AG08396 (cell line): ENCODE measurements around the gene EXOC6B.
"Not testable (repeated sequence)": the region's sequence is repeated elsewhere in the genome, so short reads cannot be mapped to it uniquely, and the experiment has no call there.

ENCODE experiments used
- DNase-seq: peaks from one replicate; pipeline ENCODE4 v3.0.0; 2012; ENCODE audit warnings: low spot score, mixed read lengths

The EXOC6B gene

GRCh38 chr2:72678024-72678423, 147.8 kb downstream of the EXOC6B start:
- no peak for DNase-seq

DNA sequence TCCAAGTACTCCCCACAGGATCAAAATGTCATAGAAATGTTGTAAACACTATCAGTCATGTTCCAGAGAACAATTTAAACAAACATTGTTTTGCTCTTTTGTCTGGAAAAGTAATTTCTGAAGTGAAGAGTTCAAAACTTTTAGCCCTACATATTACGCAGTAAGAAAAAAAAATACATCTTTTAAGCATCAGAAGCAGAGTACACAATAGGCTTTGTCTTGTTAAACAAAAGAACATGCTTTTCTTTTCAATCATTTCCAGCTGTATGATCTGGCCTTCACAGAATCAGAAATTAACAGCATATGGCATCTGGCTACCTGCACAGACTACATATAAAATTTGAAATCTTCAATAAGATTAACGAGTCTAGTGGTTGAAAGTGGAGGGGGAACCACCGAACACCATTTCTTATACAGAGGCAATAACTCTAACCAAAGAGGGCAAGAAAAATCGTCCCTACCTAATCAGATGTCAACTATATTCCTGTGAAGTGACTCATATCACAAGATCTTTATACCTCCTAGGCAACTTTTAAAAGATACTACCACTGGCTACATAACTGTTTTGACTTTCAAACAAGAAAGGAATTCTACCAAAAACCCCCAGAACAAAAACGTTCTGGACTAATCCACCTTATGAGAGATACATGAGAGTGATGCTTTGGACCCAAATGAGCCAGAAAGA, 149.3 kb downstream of the EXOC6B start:
- DNase-seq, result no peak

DNA sequence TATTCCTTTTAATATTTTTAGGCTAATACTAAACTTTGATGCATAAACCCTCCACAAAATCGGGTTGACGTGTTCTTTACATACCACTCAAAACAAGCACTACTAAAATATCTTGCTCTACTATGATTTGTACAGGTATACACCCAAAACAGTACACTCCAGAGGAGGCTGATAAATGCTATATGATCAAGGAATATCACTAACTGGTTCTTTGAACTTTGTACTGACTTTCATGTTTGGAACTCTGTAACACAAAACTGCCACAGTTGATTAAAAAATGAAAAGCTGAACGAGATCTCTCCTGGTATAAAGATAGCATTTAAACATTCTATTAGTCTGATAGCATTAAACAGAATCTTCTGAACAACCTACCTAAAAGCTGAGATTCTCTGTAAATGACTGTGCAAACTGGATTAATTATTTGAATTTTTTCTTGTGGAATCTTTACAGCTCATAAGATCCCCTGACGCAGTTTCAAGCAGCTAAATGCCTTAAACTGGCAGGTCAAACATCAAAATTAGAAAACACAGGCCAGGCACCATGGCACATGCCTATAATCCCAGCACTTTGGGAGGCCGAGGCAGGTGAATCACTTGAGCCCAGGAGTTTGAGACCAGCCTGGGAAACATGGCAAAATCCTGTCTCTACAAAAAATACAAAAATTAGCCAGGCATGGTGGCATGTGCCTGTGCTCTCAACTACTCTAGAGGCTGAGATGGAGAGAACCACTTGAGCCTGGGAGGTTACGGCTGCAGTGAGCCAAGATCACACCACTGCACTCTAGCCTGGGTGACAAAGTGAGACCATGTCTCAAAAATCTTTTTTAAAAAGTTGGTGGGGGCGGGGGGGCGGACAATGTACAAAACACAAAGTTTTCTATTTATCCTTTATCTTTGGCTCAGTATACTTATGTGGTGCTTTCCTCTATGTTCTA, 150.6 kb downstream of the EXOC6B start:
- no peak for DNase-seq

DNA sequence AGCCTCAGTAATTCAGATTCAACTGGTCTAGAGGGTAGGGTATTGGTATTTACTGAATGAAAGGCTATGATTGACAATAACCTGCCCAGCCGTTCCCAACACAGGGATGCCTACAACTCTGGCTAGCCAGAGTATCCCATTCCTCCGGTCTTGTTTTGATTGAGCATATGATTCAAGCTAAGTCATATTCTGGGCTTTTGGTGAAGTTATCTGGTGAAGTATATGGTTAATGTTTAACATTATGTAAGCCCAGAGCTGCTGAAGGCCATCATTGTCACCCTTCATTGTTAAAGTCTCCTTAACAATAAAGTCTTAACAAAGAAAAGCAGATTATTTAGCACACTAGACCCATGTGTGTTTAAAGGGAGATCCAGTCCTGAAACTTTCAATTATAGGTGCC, 152.6 kb downstream of the EXOC6B start:
- DNase-seq, result no peak

DNA sequence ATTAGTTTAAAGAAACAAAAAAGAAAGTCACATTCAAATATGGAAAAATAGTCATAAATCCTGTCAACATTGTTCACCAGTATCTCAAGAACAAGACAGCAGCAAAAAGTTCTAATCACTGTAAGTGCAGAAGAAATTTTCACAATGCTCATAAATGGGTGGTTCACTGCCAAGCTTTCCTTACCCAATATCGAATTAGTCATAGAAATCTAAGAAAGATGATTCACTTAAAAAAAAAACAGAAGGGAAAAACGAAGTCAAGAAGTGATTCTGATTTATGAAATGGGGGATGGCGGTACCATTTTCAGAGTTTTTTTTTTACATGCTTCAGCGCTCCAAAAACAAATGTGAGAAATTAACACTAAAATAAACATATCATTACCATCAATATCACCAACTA, 156.7 kb downstream of the EXOC6B start:
- peak; percentile 29 for DNase-seq

DNA sequence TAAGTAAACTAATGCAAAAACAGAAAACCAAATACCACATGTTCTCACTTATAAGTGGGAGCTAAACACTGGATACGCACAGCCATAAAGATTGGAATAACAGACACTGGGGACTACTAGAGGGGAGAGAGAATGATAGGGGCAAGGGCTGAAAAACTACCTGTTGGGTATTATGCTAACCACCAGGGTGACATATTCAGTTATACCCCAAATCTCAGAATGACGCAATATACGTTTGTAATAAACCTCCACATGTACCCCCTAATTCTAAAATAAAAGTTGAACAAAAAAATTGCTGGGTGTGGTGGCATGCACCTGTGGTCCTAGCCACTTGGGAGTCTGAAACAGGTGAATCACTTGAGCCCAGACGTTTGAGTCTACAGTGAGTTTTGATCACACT, 157.2 kb downstream of the EXOC6B start:
- DNase-seq, result no peak

- DNase-seq, result no peak
Measured at GRCh38 chr2:72665448-72665847, 160.4 kb downstream of the EXOC6B start.

- no peak for DNase-seq
Measured at GRCh38 chr2:72661985-72662384, 163.8 kb downstream of the EXOC6B start.

DNA sequence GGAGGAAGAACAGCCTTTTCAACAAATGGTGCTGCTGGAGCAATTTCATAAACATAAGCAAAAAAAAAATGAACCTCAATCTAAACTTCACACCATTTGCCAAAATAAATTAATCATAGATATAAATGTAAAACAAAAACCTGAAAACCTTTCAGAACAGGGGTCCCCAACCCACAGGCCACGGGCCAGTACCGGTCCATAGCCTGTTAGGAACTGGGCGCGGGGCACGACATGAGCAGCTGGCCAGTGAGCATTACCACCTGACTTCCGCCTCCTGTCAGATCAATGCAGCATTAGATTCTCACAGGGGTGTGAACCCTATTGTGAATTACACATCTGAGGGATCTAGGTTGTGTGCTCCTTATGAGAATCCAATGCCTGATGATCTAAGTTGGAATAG, 176.0 kb downstream of the EXOC6B start:
- DNase-seq, result no peak

GRCh38 chr2:72641221-72641620, 184.6 kb downstream of the EXOC6B start:
- not testable (repeated sequence) for DNase-seq

DNA sequence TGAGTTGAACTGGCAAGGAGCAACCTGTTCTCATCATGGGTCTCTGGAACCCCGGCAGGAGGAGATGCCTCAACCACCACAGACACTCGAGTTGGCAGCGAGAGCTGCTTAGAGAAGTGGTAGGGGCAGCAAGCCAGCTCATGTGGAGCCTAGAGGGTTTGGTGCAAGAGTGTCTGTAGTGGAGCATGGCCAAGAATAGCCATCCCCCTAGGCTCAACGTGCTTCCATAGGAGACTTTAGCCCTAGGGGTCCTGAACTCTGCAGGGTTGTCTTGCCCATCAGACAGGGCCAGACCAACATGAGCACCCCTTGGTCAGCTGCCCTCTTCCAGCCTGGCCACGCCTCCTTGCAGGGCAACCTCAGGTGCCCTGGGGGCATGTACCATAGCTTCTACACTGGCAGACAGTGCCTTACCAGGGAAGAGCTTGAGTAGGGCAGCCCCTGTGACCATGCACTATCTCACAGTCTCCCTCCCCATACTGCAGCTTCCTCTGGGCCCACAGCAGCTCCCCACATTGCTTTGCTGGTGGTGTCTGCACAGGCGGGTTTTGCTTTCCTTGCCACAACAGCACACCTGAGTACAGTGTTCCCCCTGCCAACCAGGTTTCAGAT, 187.1 kb downstream of the EXOC6B start:
- DNase-seq, result no peak

DNA sequence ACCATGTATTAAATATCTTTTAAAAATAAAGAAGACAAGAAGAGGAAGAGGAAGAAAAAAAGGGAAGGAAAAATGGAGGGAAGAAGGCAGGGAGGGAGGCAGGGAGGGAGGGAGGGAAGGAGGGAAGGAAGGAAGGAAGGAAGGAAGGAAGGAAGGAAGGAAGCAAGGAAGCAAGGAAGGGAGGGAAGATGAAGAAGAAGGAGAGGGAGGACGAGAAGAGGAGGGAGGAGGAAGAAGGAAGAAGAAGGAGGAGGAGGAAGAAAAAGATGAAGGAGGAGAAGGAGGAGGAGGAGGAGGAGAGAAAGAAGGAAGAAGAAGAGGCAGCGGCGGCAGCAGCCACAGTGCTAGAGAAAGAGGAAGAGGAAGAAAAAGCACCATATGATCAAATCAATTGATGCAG, 189.6 kb downstream of the EXOC6B start:
- no peak for DNase-seq

GRCh38 chr2:72630767-72631166, 195.1 kb downstream of the EXOC6B start:
- DNase-seq, result peak; percentile 16

DNA sequence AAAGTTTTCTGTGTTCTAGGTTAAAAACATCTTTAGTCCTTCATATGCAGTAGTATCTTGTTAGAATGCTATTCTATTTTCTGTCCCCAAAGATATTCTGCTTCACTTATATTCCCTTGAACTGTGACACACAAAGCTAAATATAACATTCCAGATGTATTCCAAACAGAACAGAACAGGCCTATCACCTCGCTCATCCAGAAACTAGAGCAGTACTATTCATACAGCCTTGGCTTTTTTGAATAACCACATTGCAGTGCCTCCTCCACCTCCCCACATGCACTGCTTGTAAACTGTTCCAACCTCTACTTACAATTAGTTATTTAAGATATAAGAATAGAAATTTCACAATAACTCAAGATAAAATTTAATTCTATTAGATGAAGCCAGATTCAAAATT, 196.8 kb downstream of the EXOC6B start:
- DNase-seq, result peak; percentile 8

- DNase-seq, result no peak
Measured at GRCh38 chr2:72627083-72627482, 198.8 kb downstream of the EXOC6B start.

DNA sequence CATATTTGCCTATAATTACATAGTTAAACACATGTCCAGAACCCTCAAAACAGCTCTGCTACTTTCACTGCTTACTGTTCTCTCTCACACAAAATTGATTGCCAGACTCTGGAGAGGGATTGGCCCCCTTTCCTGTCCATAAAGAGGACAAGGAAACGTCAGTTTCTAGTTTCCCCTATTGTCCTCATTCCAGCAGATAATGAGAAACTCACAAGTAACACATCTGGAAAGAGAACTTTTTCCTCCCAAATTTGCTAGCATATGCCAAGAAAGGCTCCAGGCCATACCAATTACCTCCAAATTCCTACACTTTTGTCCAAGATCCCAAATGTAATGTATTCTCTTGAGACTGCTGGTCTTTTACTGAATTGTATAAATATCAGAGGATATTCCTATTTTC, 200.5 kb downstream of the EXOC6B start:
- no peak for DNase-seq

DNA sequence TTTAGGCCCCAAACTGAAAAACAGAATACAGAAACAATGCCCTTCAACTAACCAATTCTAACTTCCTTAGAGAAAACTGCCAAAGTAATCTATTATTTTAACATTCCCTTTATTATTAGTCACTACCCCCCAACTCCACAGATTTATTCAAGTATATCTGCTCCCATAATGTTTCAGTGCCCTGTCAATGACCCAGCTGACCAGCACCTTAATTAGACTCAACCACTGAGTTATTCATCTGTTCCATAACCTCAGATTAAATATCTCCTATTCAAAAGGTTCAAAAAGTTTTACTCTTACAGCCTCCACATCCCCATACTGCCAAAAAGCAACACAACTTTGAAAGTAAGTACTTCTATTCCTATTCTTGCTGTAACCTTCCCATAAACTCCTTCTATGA, 202.4 kb downstream of the EXOC6B start:
- no peak for DNase-seq

GRCh38 chr2:72619626-72620025, 206.2 kb downstream of the EXOC6B start:
- no peak for DNase-seq

DNA sequence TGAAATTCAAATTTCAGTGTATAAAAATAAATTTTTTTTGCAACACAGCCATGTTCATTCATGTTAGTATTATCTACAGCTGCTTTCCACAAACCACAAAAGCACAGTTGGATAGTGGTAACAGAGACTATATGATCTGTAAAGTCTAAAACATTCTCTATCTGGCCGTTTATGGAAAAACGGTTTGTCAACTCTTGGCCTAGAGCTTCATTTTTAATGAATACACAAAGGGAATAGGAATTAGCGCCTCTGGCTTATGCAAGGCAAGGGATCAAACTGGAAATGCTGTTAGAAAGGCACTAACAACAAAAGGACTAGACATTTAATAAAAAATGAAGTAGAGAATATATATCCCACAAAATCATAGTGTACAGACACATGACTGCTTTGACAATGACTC, 211.9 kb downstream of the EXOC6B start:
- no peak for DNase-seq

GRCh38 chr2:72612614-72613160, 213.1 kb downstream of the EXOC6B start:
- DNase-seq, result no peak

- no peak for DNase-seq
Measured at GRCh38 chr2:72607189-72607588, 218.6 kb downstream of the EXOC6B start.

GRCh38 chr2:72605836-72606442, 219.9 kb downstream of the EXOC6B start:
- peak; percentile 10 for DNase-seq
